CD4-positive, alpha-beta T cell treated with Interleukin-2 at 100 ng/mL for 4 hours (primary cell): Measurements from ENCODE around the gene AKR1B1.
A peak's percentile ranks its signal among the peaks of the same experiment; 100 is the strongest.
"Not testable (repeated sequence)": the region's sequence is repeated elsewhere in the genome, so short reads cannot be mapped to it uniquely, and the experiment has no call there.

Experiments used
- DNase-seq: peaks from one replicate; pipeline ENCODE4 v3.0.0-alpha.2; 2020; ENCODE audit warnings: low spot score

The AKR1B1 gene

DNA sequence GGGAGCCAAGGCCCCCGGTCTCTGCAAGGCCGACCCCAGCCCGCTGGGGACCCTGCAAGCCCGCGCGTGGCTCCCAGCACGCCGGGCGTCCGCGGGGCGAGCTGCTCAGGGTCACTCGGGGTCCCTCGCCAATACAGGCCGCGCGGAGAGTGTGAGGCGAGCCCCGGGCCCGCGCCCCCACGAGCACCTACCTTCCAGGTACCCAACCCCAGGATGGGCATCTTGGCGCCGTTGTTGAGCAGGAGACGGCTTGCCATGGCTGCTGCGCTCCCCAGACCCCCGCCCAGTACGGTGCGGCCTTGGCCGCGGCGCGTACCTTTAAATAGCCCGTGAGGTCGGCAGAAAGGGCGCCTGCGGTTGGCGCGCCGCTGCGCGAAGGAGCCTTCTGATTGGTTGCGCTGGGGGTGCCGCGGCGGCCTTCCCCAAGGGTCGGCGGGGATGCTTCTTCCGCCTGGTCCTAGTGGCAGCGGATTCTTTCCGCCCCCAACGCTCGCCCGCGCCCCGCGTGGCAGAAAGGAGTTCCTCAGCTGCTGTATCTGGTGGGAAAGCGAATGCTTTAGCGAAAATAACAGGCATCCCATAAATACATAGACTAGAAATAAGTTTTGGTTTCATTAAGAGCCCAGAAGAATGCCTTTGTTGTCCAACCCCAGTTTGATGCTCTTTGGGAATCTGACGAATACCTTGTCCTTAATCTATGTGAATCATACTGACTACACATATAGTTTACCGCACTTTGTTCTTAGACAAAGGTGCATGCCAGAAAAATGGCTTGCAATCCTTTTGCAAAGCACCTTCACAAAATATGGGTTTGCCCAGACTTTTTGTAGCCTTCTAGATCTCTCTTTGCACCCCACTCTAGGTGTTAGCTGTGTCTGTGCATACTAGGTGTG lies at the start of gene AKR1B1:
AKR1B1 (minus strand) TSS at position 295 of the 893 bp plus-strand sequence; CDS start at position 257, 38 bp downstream.
- DNase-seq: peak; percentile 90

DNA sequence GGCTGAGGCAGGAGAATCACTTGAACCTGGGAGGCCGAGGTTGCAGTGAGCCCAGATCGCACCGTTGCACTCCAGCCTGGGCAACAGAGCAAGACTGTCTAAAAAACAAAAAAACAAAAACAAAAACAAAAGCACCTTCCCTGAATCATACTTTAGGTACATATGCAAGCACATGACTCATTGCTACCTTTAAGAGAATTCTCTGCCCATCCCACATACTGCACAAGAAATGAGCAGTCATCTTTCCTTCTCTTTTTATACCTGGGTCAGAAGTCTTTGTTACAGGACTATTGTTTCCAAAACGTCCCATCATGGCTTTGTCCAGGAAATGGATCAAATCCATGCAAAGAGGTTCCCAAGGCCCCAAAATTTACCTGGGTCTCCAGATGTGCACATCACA lies 47.0 kb upstream of the AKR1B1 start:
- no peak for DNase-seq

DNA sequence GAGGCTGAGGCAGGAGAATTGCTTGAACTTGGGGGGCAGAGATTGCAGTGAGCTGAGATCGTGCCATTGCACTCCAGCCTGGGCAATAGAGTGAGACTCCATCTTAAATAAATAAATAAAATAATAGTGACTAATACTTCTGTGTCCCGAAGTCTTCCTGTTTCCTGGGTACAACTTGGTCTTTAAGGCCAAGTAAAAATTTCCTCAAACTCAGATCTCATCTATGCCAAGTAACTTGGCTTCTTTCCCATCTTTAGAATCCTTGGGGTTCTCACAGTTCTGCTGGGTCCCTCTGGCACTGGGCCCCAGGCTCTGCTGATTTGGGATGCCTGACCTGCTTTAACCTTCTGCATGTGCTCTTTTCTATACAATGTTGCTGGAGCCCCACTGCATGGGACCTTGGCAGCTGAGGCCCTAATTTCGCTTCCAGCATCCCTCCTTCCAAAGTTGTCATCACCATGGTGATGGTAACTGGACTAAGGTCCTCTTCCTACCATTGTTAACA lies 45.8 kb upstream of the AKR1B1 start:
- no peak for DNase-seq

DNA sequence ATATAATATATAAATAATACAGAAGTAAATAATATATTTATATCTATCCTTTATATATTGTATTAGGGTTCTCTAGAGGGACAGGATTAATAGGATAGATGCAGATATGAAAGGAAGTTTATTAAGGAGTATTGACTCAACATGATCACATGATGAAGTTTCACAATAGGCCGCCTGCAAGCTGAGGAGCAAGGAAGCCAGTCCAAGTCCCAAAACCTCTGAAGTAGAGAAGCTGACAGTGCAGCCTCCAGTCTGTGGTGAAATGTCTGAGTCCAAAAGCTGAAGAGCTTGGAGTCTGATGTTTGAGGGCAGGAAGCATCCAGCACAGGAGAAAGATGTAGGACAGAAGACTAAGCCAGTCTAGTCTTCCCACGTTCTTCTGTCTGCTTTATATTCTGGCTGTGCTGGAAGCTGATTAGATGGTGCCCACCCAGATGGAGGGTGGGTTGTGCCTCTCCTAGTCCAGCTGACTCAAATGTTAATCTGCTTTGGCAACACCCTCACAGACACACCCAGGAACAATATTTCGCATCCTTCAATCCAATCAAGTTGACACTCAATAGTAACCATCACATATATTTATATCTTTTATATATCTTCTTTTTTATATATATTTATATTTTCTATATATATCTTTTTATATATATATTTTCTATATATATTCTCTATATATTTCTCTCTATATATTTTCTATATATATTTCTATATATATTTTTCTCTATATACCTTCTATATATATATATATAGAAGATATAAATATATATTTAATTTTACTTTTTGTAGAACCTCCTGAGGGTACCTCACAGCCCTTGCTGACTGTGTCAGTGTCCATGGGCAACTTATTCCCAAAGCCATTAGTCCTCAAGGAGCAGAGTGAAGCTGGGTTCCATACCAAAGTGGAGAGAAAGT lies 43.8 kb upstream of the AKR1B1 start:
- no peak for DNase-seq

DNA sequence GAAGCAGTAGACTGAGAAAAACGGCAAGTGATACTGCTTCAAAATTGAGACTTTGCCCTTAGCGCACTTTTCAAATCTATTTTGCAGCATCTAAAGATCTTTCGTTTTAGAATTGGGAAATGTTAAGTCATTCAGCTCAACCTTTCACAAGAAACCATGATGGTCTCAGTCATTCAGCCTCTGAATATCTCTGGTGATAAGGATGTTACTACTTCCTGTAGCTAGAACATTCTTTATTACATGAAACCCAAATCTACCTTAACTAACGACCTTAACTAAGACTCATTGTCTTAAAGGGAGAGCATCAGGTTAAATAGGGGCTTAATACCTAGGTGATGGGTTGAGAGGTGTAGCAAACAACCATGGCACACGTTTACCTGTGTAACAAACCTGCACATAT lies 42.1 kb upstream of the AKR1B1 start:
- no peak for DNase-seq

DNA sequence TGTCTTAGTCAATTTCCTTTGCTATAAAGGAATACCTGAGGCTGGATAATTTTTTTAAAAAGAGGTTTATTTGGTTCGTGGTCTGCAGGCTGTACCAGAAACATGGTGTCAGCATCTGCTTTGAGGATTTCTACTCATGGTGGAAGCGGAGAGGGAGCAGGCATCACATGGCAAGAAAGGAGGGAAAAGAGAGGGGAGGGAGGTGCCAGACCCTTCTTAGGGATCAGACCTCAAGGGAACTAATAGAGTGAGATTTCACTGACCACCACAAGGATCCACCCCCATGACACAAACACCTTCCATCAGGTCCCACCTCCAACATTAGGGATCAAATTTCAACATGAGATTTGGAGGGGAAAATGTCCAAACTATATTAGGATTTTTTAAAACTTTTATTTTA lies 41.5 kb upstream of the AKR1B1 start:
- no peak for DNase-seq

DNA sequence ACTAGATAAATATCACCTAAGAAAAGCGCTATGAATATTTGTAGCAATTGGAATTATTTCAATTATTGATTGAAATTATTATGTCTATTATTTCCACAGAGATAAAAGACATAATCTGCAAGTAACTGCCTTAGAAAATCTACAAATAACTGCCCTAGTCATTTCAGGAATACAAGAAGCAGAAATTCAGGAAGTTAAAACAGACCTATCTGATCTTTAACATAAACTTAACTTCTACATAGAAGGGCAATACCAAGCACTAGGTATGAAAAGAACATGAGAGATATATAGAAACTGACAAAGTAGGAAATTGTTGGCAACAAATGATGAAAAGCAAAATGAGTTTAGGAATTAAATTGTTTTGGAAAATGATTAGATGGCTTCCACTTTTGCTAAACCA lies 36.6 kb upstream of the AKR1B1 start:
- DNase-seq: no peak

DNA sequence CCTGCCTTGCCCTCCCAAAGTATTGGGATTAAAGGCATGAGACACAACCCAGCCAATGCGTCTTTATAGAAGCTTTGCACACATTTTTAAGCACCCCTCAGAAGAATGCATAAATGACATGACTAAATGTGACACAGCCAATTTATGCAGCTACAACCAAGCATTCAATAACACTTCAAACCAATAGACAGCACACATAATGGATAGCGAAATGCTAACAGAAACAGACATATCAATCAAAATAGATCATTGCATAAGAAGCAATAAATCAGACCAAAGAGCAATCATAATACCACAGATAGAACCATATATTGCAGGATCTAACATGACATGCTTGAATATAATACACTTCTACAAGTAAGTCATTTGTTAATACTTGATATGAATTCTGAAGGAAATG lies 34.2 kb upstream of the AKR1B1 start:
- DNase-seq: no peak

DNA sequence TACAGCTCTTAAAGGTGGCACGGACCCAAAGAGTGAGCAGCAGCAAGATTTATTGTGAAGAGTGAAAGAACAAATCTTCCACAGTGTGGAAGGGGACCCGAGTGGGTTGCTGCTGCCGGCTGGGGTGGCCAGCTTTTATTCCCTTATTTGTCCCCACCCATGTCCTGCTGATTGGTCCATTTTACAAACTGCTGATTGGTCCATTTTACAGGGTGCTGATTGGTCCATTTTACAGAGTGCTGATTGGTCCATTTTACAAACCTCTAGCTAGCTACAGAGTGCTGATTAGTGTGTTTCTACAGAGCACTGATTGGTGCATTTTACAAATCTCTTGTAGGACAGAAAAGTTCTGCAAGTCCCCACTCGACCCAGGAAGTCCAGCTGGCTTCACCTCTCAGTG lies 28.8 kb upstream of the AKR1B1 start:
- not testable (repeated sequence) for DNase-seq

DNA sequence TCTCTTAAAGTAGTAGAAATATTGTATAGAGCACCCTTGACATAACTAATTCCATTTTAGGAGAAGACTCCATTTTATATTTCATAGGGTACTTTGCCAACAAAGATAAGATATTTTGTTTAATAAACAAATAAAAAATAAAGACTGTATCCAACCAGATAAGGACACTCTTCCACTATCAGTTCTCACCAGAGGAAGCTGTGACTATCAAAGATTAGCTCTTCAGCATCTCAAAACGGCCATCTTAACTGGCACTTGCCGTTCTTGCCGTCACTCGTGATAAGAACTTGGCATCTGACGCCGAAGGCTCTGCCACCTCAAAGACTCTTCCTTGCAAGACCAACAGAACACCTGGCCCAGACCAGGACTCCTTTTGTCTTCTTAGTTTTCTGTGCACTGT lies 26.3 kb upstream of the AKR1B1 start:
- DNase-seq: no peak

DNA sequence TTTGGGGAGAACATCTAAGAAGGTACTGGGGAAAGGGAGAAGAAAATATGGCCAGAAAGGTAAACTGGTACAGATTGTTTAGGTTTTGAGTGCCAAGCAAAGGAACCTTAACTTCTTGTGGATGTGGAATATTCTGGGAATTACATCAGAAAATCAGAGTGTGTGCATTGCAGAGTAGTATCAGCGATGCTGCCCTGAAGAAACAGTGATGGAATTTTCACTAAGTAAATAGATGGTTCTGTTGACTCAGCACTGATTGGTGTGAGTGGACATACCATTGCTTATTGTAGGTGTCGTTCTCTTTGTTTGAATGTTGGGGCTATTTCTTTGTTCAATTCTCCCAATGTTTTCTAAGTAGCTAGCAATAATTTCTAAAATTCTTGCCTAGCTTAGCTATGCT lies 24.4 kb upstream of the AKR1B1 start:
- DNase-seq: no peak

DNA sequence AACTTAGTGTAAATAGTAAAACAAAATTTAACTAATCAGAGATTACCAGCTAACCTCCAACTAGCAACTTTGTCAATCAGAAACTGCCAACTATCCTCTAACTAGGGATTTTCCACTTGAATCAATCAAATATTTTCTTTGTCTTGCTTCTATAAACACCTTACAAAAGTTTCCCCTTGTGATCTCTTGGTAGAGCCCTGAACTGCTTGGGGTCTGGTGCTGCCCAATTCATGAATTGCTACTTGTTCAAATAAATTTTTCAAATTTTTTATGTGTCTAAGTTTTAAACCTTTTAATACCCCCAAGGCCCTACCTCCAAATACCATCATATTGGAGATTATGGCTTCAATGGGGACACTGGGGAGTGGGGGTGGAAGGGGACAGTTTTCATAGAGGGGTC lies 24.0 kb upstream of the AKR1B1 start:
- DNase-seq: no peak

DNA sequence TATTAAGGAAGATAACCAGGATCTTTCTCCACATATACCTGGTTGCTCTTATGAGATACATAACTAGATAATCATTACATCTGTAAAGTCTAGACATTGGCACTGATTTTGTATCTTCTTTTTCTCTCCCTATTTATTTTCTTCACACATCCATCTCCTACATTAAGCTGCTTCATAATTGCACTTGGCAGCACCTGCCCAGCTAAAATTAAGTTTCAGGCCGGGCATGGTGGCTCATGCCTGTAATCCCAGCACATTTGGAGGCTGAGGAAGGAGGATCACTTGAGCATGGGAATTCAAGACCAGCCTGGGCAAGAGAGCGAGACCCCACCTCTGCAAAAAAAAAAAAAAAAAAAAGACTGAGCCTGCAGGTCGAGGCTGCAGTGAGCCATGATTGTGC lies 22.3 kb upstream of the AKR1B1 start:
- no peak for DNase-seq

DNA sequence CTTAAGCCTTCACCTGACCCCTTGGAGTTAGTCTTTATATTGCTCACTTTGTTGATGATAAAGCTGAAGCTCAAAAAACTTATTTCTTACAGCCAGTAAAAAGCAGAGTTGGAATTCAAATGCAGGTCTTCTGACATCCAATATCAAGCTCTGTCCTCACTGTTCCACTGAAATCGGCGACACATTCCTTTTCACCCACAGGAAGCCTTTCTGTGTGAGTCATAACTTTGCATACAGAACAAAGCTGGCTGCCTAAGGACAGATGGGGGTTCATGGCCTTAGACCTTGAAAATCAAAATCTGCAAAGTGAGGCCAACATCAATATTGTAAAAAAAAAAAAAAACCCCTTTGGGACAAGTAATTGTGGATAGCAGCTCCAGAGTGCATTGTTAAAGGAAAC lies 21.8 kb upstream of the AKR1B1 start:
- DNase-seq: no peak

DNA sequence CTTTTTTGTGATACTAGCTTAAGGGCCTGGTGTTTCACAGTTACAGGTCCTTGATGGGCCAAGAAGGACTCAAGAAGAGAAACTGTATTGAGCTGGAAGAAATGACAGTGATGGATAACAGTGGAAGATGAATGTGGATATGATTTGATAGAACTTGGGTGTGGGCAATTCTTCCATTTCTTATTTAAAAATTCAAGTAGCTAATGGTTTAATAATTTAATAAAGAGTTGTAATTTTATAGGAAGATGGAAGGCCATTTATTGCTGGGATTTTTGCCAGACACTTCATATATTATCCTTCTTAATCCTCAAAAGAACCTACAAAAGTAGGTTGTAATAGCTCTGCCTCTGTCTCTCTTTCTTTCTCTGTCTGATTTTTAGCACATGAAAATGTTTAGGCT lies 21.3 kb upstream of the AKR1B1 start:
- no peak for DNase-seq

DNA sequence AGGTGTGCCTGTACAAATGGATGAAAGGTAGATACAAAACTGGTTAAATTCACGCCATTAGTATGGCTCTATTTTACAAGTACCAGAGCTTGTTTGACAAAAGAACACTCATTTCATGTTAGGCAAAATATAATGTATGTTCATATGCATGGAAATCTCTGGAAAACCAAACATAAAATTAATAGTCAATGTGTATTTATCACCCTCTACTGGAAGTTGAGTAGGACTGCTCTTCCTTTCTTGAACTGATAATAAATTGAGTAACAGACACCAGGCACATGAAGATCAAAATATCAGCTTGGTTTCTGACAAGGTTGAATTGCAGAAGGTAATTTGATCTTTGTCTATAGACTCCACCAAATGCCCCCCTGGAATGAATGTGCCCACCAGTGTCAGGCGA lies 19.8 kb upstream of the AKR1B1 start:
- no peak for DNase-seq

DNA sequence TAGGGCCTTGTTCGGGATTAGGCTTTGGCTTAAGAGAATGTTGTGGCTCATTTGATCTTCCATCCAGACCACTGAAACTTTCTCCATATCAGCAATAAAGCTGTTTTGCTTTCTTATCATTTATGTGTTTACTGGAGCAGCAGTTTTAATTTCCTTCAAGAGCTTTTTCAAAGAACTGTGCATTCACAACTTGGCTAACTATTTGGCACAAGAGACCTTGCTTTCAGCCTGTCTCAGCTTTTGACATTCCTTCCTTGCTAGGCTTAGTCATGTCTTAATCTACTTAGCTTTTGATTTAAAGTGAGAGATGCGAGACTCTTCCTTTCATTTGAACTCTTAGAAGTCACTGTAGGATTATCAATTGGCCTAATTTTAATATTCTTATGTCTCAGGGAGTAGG lies 19.1 kb upstream of the AKR1B1 start:
- DNase-seq: no peak

DNA sequence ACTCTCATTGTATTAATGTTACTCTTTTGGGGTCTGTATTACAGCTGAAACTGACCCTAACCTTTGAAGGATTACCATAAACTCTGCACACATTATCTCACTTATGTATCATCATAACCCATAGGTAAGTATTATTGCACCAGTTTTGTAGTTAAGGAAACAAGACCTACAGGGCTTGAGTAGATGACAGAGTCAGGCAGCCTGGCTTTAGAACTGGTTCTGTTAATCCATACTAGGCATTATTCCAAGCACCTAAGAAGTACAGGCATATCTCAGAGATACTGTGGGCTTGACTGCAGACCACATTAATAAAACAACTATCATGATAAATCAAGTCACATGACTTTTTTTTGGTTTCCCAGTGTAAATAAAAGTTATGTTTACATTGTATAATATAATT lies 17.1 kb upstream of the AKR1B1 start:
- no peak for DNase-seq

DNA sequence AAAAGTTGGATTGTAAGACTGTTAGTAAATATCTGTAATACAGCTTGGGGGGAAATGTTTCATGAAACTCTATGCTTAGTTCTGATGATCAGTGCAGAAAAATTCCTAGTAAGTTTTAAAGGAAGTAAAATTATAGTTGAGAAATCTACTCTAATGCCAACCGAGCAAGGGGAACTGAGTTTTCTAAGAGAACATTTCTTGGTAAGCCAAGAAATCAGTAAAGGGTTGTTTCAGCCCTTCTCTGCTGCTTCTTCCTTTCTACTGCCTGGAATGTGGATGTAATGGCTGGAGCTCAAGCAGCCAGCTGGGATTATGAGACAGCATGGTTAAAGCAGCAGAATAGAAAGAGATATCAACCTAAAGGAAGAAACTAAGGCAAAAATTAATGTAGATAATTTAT lies 15.9 kb upstream of the AKR1B1 start:
- no peak for DNase-seq

DNA sequence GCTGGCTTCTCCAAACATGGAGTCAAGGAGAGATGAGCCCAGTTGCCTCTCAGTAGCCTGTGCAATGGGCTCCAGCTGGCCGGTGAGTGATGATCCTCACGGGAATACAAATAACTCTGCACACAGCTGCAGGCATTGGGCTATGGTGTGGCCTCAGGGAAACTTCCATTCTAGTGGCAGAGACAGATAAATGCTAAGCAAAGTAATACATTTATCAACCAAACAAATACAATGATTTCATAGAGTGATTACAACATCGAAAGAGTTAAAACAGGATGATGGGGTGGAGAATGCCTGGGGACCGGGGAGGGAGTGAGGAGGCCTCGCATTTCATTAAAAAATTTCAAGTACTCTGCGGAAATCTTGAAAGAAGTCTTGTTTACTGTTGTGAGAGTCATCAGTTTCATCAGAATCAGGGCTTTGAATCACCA lies 15.0 kb upstream of the AKR1B1 start:
- DNase-seq: no peak

DNA sequence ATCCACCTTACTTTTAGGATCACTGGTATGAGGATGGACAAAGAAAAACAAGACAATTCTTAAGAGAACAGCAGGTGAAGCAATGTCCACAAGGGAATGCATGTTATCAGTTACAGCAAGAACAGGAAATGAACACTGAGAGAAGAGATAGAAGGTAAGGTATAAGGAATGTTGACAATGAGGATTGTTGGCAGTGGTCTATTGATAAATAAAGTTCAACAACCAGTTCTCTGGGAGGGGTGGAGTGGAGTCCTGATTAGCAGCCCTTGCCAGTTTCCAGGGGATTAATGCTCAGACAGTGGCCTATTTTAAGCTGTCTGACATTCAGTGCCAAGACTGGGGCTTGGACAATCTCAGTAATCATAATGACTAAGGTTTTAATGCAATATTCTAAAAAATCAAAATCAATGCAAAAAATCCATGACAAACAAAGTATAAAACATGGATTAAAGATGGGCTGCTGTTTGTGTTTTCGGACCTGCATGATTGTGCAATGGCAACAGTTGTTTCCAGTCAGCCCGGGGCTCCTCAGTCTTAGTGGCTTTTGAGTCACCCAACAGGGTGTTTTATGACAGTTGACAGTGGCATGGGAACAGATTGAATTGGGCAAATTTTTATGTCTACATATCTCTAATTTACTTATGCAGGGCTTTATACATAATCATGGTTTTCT lies 13.8 kb upstream of the AKR1B1 start:
- DNase-seq: no peak

DNA sequence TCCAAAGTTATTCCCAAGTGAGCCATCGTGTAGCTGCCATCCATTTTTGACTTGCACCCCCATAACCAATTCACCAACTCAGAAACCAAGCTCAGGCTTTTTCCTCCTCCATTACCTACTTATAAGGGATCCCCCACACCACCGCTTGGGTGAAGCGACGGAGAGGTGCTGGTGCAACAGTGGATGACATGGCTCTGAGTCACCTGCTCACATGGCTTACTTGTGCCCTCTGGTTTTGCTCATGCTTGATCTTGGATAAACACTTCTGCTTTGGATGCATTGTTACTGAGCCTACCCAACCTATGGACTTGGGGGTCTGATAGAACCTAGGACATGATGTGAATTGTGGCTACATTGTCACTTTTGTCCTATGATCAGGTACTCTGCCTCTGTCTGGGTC lies 12.0 kb upstream of the AKR1B1 start:
- no peak for DNase-seq
